GM12872 (cell line): Measurements from ENCODE around the gene SORT1.

Experiments
- CTCF ChIP-seq: IDR thresholded peaks from 3 replicates; pipeline ENCODE4 v1.5.1; 2011; ENCODE audit warnings: low read depth, mild to moderate bottlenecking, low read length, moderate library complexity; ENCODE audit not compliant: insufficient read depth

SORT1 gene

GRCh38 chr1:109397581-109398342 lies at the start of gene SORT1:
SORT1 (minus strand) TSS chr1:109397918; CDS start chr1:109397892, 26 bp downstream.
- TF ChIP-seq CTCF: no peak

- no peak for TF ChIP-seq CTCF
Measured at GRCh38 chr1:109444346-109444745, 46.6 kb upstream of the SORT1 start.

GRCh38 chr1:109443476-109443875 lies 45.8 kb upstream of the SORT1 start:
- TF ChIP-seq CTCF: no peak

- no peak for TF ChIP-seq CTCF
Measured at GRCh38 chr1:109441069-109441468, 43.4 kb upstream of the SORT1 start.

- no peak for TF ChIP-seq CTCF
Measured at GRCh38 chr1:109438798-109439297, 41.1 kb upstream of the SORT1 start.

- no peak for TF ChIP-seq CTCF
Measured at GRCh38 chr1:109434484-109434883, 36.8 kb upstream of the SORT1 start.

GRCh38 chr1:109433322-109433721 lies 35.6 kb upstream of the SORT1 start:
- no peak for TF ChIP-seq CTCF
